ENCODE data around the gene DLAT. TPM values are rescaled to one million over a fixed set of nuclear protein-coding genes. Genes with fewer than 3 reads are reported as not detected.

DLAT gene
- total RNA-seq, 1 donor from 2014 or later, result 55.7 TPM

DNA sequence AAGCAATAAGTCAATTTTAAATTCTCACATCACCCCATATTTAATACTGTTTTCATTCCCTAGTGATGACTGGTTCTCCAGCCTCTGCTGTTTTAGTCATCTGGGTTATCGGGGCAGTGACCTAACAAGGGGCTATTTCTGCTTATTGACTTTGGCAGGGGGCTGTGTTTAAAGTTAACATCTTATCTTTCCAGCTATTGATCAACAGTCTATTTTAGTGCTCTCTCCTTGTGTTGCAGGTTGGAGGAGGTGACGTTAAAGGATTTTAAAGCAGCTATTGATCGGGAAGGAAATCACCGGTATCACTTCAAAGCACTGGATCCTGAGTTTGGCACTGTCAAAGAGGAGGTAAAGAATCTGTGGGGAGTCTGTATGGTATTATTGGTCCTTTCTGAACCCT lies 7.7 kb upstream of the DLAT start:
- Histone ChIP-seq H3K36me3 (peaks cover 8% of the 10 kb centered on the region), H2AFZ (replicated peaks) (no peak overlapping the region), H3K4me1 (peaks cover 14% of the 10 kb centered on the region), H3K9ac (no peak overlapping the region), H3K27ac (no peak overlapping the region), H3K27me3 (no peaks in the 10 kb centered on the region), H3K4me2 (peak overlapping the region; percentile 42), H3K79me2 (ENCODE audit: low read depth) (no peaks in the 10 kb centered on the region), H3K9me3 (ENCODE audit: low read depth) (no peaks in the 10 kb centered on the region), H3K4me3 (no peak overlapping the region), H4K20me1 (ENCODE audit: low read depth) (no peaks in the 10 kb centered on the region), H3F3A (ENCODE audit: low read depth) (peaks cover 7% of the 10 kb centered on the region)
- Mint-ChIP-seq H3K4me1 (peaks cover 20% of the 10 kb centered on the region), H3K4me3 (no peak overlapping the region), H3K9me3 (no peaks in the 10 kb centered on the region), H3K36me3 (peaks cover 11% of the 10 kb centered on the region), H3K27ac (peak overlapping the region; percentile 61), H3K27me3 (ENCODE audit: insufficient read depth, low read depth) (peaks cover 2% of the 10 kb centered on the region)
- TF ChIP-seq, protein P1, sequence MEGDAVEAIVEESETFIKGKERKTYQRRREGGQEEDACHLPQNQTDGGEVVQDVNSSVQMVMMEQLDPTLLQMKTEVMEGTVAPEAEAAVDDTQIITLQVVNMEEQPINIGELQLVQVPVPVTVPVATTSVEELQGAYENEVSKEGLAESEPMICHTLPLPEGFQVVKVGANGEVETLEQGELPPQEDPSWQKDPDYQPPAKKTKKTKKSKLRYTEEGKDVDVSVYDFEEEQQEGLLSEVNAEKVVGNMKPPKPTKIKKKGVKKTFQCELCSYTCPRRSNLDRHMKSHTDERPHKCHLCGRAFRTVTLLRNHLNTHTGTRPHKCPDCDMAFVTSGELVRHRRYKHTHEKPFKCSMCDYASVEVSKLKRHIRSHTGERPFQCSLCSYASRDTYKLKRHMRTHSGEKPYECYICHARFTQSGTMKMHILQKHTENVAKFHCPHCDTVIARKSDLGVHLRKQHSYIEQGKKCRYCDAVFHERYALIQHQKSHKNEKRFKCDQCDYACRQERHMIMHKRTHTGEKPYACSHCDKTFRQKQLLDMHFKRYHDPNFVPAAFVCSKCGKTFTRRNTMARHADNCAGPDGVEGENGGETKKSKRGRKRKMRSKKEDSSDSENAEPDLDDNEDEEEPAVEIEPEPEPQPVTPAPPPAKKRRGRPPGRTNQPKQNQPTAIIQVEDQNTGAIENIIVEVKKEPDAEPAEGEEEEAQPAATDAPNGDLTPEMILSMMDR (IDR thresholded peaks at IDR 0.05), result no peak
- TF ChIP-seq EZH2 (IDR thresholded peaks at IDR 0.05) (no peak), EZH2phosphoT487 (IDR thresholded peaks at IDR 0.05) (no peak)
- DNase-seq (ENCODE audit: low spot score), result no peak

GRCh38 chr11:112019066-112019465 lies 6.1 kb upstream of the DLAT start:
- Mint-ChIP-seq H3K9me3 (no peaks in the 10 kb centered on the region), H3K36me3 (peaks cover 11% of the 10 kb centered on the region), H3K27me3 (ENCODE audit: insufficient read depth, low read depth) (no peaks in the 10 kb centered on the region), H3K27ac (no peak overlapping the region), H3K4me1 (peaks cover 26% of the 10 kb centered on the region), H3K4me3 (no peak overlapping the region)
- no peaks in the 10 kb centered on the region for H3K9me3 ChIP-seq (ENCODE audit: low read depth)
- no peak overlapping the region for H3K4me3 ChIP-seq
- H3K36me3 ChIP-seq, result peaks cover 8% of the 10 kb centered on the region
- H4K20me1 ChIP-seq (ENCODE audit: low read depth), result no peaks in the 10 kb centered on the region
- H3K4me2 ChIP-seq, result no peak overlapping the region
- H3F3A ChIP-seq (ENCODE audit: low read depth), result peaks cover 7% of the 10 kb centered on the region
- H3K79me2 ChIP-seq (ENCODE audit: low read depth), result no peaks in the 10 kb centered on the region
- H2AFZ ChIP-seq (replicated peaks), result no peak overlapping the region
- TF ChIP-seq EZH2phosphoT487 (IDR thresholded peaks at IDR 0.05) (no peak), EZH2 (IDR thresholded peaks at IDR 0.05) (no peak)
- TF ChIP-seq, protein P1 (IDR thresholded peaks at IDR 0.05), result no peak
- H3K4me1 ChIP-seq, result peaks cover 17% of the 10 kb centered on the region
- no peak overlapping the region for H3K9ac ChIP-seq
- no peak overlapping the region for H3K27ac ChIP-seq
- no peak for DNase-seq (ENCODE audit: low spot score)
- H3K27me3 ChIP-seq, result no peaks in the 10 kb centered on the region

DNA sequence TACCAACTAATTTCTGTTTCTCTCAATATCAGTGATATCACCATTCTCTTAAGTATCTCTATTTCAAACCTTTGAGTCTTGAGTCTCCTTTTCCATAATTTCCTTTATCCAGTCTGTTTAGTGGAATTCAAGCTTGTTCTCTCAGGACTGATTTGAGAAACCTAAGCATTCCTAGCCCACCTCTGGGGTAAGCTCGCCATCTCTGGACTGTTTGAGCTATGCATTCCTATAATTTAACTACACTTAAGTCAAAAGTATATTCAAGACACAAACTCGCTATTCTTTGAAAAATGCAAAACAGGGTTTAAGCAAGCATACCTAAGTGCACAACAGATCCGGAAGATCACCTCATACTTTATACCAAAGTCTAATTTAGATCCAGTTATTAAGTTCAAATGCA lies 2.1 kb upstream of the DLAT start:
- H2AFZ ChIP-seq (replicated peaks), result no peak overlapping the region
- peaks cover 18% of the 10 kb centered on the region for H3K79me2 ChIP-seq (ENCODE audit: low read depth)
- H3K4me1 ChIP-seq, result peaks cover 7% of the 10 kb centered on the region
- Mint-ChIP-seq H3K4me1 (peaks cover 24% of the 10 kb centered on the region), H3K36me3 (peaks cover 14% of the 10 kb centered on the region), H3K27ac (no peak overlapping the region), H3K4me3 (no peak overlapping the region), H3K27me3 (ENCODE audit: insufficient read depth, low read depth) (peaks cover 3% of the 10 kb centered on the region), H3K9me3 (no peaks in the 10 kb centered on the region)
- H3K27ac ChIP-seq, result no peak overlapping the region
- peaks cover 8% of the 10 kb centered on the region for H3K36me3 ChIP-seq
- H3K9me3 ChIP-seq (ENCODE audit: low read depth), result no peaks in the 10 kb centered on the region
- H3K4me3 ChIP-seq, result no peak overlapping the region
- H3K9ac ChIP-seq, result no peak overlapping the region
- DNase-seq (ENCODE audit: low spot score), result no peak
- H3F3A ChIP-seq (ENCODE audit: low read depth), result peaks cover 6% of the 10 kb centered on the region
- no peaks in the 10 kb centered on the region for H3K27me3 ChIP-seq
- TF ChIP-seq EZH2phosphoT487 (IDR thresholded peaks at IDR 0.05), result no peak
- TF ChIP-seq, protein P1 (IDR thresholded peaks at IDR 0.05), result peak; percentile 18
- no peaks in the 10 kb centered on the region for H4K20me1 ChIP-seq (ENCODE audit: low read depth)
- no peak overlapping the region for H3K4me2 ChIP-seq
